ENCODE measurements around the gene ARNT2.

The ARNT2 gene

GRCh38 chr15:80468796-80469195 lies 64.6 kb downstream of the ARNT2 start:
- no peak for DNase-seq

GRCh38 chr15:80471881-80472280 lies 67.7 kb downstream of the ARNT2 start:
- DNase-seq: no peak

GRCh38 chr15:80473286-80474223 lies 69.4 kb downstream of the ARNT2 start:
- no peak for DNase-seq

- no peak for DNase-seq
These were observed 70.3 kb downstream of the ARNT2 start for GRCh38 chr15:80474224-80475215.

GRCh38 chr15:80475572-80475971 lies 71.4 kb downstream of the ARNT2 start:
- no peak for DNase-seq

- DNase-seq: no peak
These were observed 71.9 kb downstream of the ARNT2 start for GRCh38 chr15:80476036-80476435.

- DNase-seq: no peak
These were observed 73.9 kb downstream of the ARNT2 start for GRCh38 chr15:80478075-80478474.

GRCh38 chr15:80479191-80479590 lies 75.0 kb downstream of the ARNT2 start:
- DNase-seq: no peak

- DNase-seq: no peak
These were observed 76.1 kb downstream of the ARNT2 start for GRCh38 chr15:80480171-80480811.

- no peak for DNase-seq
These were observed 76.7 kb downstream of the ARNT2 start for GRCh38 chr15:80480909-80481308.

GRCh38 chr15:80482696-80483095 lies 78.5 kb downstream of the ARNT2 start:
- DNase-seq: no peak

GRCh38 chr15:80483725-80484161 lies 79.6 kb downstream of the ARNT2 start:
- no peak for DNase-seq

GRCh38 chr15:80484333-80484864 lies 80.2 kb downstream of the ARNT2 start:
- DNase-seq: no peak

- DNase-seq: no peak
These were observed 81.4 kb downstream of the ARNT2 start for GRCh38 chr15:80485370-80486164.

- DNase-seq: no peak
These were observed 83.7 kb downstream of the ARNT2 start for GRCh38 chr15:80487839-80488390.

- DNase-seq: no peak
These were observed 84.9 kb downstream of the ARNT2 start for GRCh38 chr15:80489030-80489594.

GRCh38 chr15:80490431-80490990 lies 86.3 kb downstream of the ARNT2 start:
- no peak for DNase-seq

- peak in 1 of 2 donors; percentile 3 for DNase-seq
These were observed 87.1 kb downstream of the ARNT2 start for GRCh38 chr15:80491163-80491847.

GRCh38 chr15:80492409-80492808 lies 88.2 kb downstream of the ARNT2 start:
- no peak for DNase-seq

GRCh38 chr15:80492874-80493273 lies 88.7 kb downstream of the ARNT2 start:
- no peak for DNase-seq
